ENCODE measurements around the gene GMPPA. TPM values are rescaled to one million over a fixed set of nuclear protein-coding genes. Genes with fewer than 3 reads are reported as not detected.
A peak's percentile ranks its signal among the peaks of the same experiment; 100 is the strongest.

GMPPA gene
- total RNA-seq, 2 experiments from 2014 or later, result 32.4 to 34.2 TPM

GRCh38 chr2:219492575-219492974 lies 6.1 kb upstream of the GMPPA start:
- no peak for DNase-seq
- H3K36me3 Mint-ChIP-seq (ENCODE audit: low read depth), result no peaks in the 10 kb centered on the region
- intact Hi-C loops (cut with micrococcal nuclease), result no loop called here
- CTCF ChIA-PET, result interaction anchor here (0.6 to 11.5 kb wide), 3 partner anchors 10 to 35 kb away, joined by 3 to 283 read pairs (median 5); no protein-coding TSS in a partner anchor
- POLR2A ChIA-PET, result no interaction called here
- H3K4me1 Mint-ChIP-seq (ENCODE audit: low read depth), result peaks cover 9% of the 10 kb centered on the region
- H3K9me3 Mint-ChIP-seq, result no peaks in the 10 kb centered on the region
- TF ChIP-seq CTCF (IDR thresholded peaks at IDR 0.05), result no peak
- H3K27ac Mint-ChIP-seq, result no peak overlapping the region
- peaks cover 47% of the 10 kb centered on the region for H3K27me3 Mint-ChIP-seq
- no peak for ATAC-seq
- no peak overlapping the region for H3K4me3 Mint-ChIP-seq

- POLR2A ChIA-PET, result no interaction called here
- Mint-ChIP-seq H3K27ac (no peak overlapping the region), H3K27me3 (peaks cover 49% of the 10 kb centered on the region), H3K9me3 (no peaks in the 10 kb centered on the region), H3K36me3 (ENCODE audit: low read depth) (no peaks in the 10 kb centered on the region), H3K4me3 (no peak overlapping the region), H3K4me1 (ENCODE audit: low read depth) (peaks cover 11% of the 10 kb centered on the region)
- intact Hi-C loops (cut with micrococcal nuclease), result no loop called here
- no peak for TF ChIP-seq CTCF (IDR thresholded peaks at IDR 0.05)
- DNase-seq (no peak), ATAC-seq (no peak)
- CTCF ChIA-PET, result interaction anchor here (0.9 to 11.5 kb wide), 3 partner anchors 11 to 35 kb away, joined by 3 to 283 read pairs (median 5); no protein-coding TSS in a partner anchor
These were observed 5.6 kb upstream of the GMPPA start for GRCh38 chr2:219493086-219493485.

- ATAC-seq (no peak), DNase-seq (no peak)
- Mint-ChIP-seq H3K27ac (no peak overlapping the region), H3K36me3 (ENCODE audit: low read depth) (peaks cover 4% of the 10 kb centered on the region), H3K9me3 (no peaks in the 10 kb centered on the region), H3K4me1 (ENCODE audit: low read depth) (peaks cover 26% of the 10 kb centered on the region), H3K4me3 (no peak overlapping the region), H3K27me3 (peaks cover 54% of the 10 kb centered on the region)
- intact Hi-C loops (cut with micrococcal nuclease), result loop anchor here (5.0 kb wide), 1 partner anchor 37 kb away; no protein-coding TSS in a partner anchor
- CTCF ChIA-PET, result interaction anchor here (0.7 to 11.5 kb wide), 27 partner anchors 10 to 423 kb away, joined by 3 to 283 read pairs (median 4); partner anchors contain the start of genes CHPF, DES, SPEG and TMEM198
- no peak for TF ChIP-seq CTCF (IDR thresholded peaks at IDR 0.05)
- POLR2A ChIA-PET, result interaction anchor here (1.6 kb wide), 1 partner anchor 12 kb away, joined by 3 read pairs; no protein-coding TSS in a partner anchor
These were observed 3.6 kb upstream of the GMPPA start for GRCh38 chr2:219494952-219495530.

- Mint-ChIP-seq H3K4me3 (no peak overlapping the region), H3K27ac (no peak overlapping the region), H3K9me3 (no peaks in the 10 kb centered on the region), H3K4me1 (ENCODE audit: low read depth) (peaks cover 29% of the 10 kb centered on the region), H3K36me3 (ENCODE audit: low read depth) (peaks cover 4% of the 10 kb centered on the region), H3K27me3 (peaks cover 54% of the 10 kb centered on the region)
- peak; percentile 69 for TF ChIP-seq CTCF (IDR thresholded peaks at IDR 0.05)
- peak; percentile 31 for ATAC-seq
- ChIA-PET CTCF (interaction anchor here (0.6 to 11.5 kb wide), 35 partner anchors 11 to 423 kb away, joined by 3 to 283 read pairs (median 3); partner anchors contain the start of genes CHPF, DES, SPEG and TMEM198), POLR2A (interaction anchor here (1.6 kb wide), 1 partner anchor 12 kb away, joined by 3 read pairs; no protein-coding TSS in a partner anchor)
- peak; percentile 77 for DNase-seq
- intact Hi-C loops (cut with micrococcal nuclease), result loop anchor here (5.0 kb wide), 1 partner anchor 37 kb away; no protein-coding TSS in a partner anchor
These were observed 3.1 kb upstream of the GMPPA start for GRCh38 chr2:219495531-219496122.
